DND-41 (cell line): Measurements from ENCODE around the gene TOMM5.

Experiments
- EZH2 ChIP-seq: IDR thresholded peaks from 3 replicates; pipeline ENCODE4 v1.6.1; 2012; ENCODE audit warnings: borderline replicate concordance, low read depth, mild to moderate bottlenecking, moderate library complexity, low read length, inconsistent platforms; ENCODE audit not compliant: severe bottlenecking
- TF ChIP-seq, protein P1 (sequence below): IDR thresholded peaks from 2 replicates; pipeline ENCODE4 v1.5.1; 2012; ENCODE audit warnings: borderline replicate concordance, low read length, moderate library complexity, mild to moderate bottlenecking; ENCODE audit not compliant: poor library complexity, severe bottlenecking; ENCODE audit errors: extremely low read depth

DNA sequence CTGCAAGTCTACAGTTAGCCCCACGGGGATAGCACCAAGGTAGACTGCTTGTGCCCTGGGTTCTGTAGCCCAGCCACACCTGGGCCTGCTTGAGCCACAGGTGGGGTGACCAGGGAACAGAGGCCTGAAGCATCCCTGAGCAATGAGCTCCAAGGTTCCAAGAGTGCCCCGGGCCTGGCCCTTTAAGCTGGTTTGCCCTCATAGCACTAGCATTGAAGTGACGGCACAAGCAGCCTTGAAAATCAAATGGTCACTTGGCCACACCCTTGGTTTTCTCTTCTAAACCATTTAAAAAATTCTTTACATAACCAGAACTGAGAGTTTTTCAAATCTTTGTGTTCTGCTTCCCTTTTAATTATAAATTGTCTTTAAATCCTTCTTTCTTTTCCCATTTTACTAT is 40.9 kb downstream of the TOMM5 start:
- TF ChIP-seq, protein P1, sequence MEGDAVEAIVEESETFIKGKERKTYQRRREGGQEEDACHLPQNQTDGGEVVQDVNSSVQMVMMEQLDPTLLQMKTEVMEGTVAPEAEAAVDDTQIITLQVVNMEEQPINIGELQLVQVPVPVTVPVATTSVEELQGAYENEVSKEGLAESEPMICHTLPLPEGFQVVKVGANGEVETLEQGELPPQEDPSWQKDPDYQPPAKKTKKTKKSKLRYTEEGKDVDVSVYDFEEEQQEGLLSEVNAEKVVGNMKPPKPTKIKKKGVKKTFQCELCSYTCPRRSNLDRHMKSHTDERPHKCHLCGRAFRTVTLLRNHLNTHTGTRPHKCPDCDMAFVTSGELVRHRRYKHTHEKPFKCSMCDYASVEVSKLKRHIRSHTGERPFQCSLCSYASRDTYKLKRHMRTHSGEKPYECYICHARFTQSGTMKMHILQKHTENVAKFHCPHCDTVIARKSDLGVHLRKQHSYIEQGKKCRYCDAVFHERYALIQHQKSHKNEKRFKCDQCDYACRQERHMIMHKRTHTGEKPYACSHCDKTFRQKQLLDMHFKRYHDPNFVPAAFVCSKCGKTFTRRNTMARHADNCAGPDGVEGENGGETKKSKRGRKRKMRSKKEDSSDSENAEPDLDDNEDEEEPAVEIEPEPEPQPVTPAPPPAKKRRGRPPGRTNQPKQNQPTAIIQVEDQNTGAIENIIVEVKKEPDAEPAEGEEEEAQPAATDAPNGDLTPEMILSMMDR, result no peak
- TF ChIP-seq EZH2, result no peak
